Activated CD4-positive, alpha-beta memory T cell treated with anti-CD3 and anti-CD28 coated beads, Interleukin-2, amount 10 ng/mL, durations not matched to agents 7 days and 5 days (primary cell): ENCODE results near the gene TRIP11. TPM values are rescaled to one million over a fixed set of nuclear protein-coding genes. Genes with fewer than 3 reads are reported as not detected.

Experiments used
- CTCF ChIA-PET: fragments of 350-600 bp; sonication (Branson Sonifier 250); formaldehyde crosslinking; loops from one replicate; lab custom pipeline; 2021; ENCODE audit warnings: antibody characterized with exemption, inconsistent platforms; lab: Charles Lee
- POLR2A ChIA-PET: fragments of 350-600 bp; sonication (Branson Sonifier 250); formaldehyde crosslinking; loops from one replicate; lab custom pipeline; 2021; ENCODE audit warnings: antibody characterized with exemption; lab: Charles Lee
- DNase-seq: peaks from one replicate; pipeline ENCODE4 v3.0.0-alpha.2; 2020
- H3K27ac Mint-ChIP-seq: one replicate; pipeline ENCODE4 v1.8.0; 2021; ENCODE audit warnings: mild to moderate bottlenecking, mixed read lengths
- H3K27me3 Mint-ChIP-seq: one replicate; pipeline ENCODE4 v1.8.0; 2021; ENCODE audit warnings: mixed read lengths
- H3K36me3 Mint-ChIP-seq: one replicate; pipeline ENCODE4 v1.8.0; 2021; ENCODE audit warnings: low read depth, mixed read lengths
- H3K4me1 Mint-ChIP-seq: one replicate; pipeline ENCODE4 v1.8.0; 2021; ENCODE audit warnings: mixed read lengths
- H3K4me3 Mint-ChIP-seq: one replicate; pipeline ENCODE4 v1.8.0; 2021; ENCODE audit warnings: mild to moderate bottlenecking, mixed read lengths
- H3K9me3 Mint-ChIP-seq: one replicate; pipeline ENCODE4 v1.8.0; 2021; ENCODE audit warnings: mixed read lengths
- total RNA-seq, 2 experiments: library from RNA; stranded (reverse); gene quantifications; one replicate each; pipeline ENCODE4 v1.2.3, GENCODE V29; 2021

Gene TRIP11
- total RNA-seq, 2 experiments from 2014 or later, result 44.4 to 46.0 TPM

- DNase-seq, result no peak
- H3K27ac Mint-ChIP-seq, result no peak overlapping the region
- no peaks in the 10 kb centered on the region for H3K27me3 Mint-ChIP-seq
- peaks cover 36% of the 10 kb centered on the region for H3K4me1 Mint-ChIP-seq
- POLR2A ChIA-PET, result interaction anchor here (1.7 to 3.3 kb wide), 2 partner anchors 9 to 36 kb away, joined by 6 to 22 read pairs; partner anchors contain the start of gene TRIP11
- H3K4me3 Mint-ChIP-seq, result no peak overlapping the region
- CTCF ChIA-PET, result interaction anchor here (0.9 to 1.3 kb wide), 2 partner anchors 7 to 28 kb away, joined by 3 read pairs; no protein-coding TSS in a partner anchor
- peaks cover 51% of the 10 kb centered on the region for H3K36me3 Mint-ChIP-seq
- H3K9me3 Mint-ChIP-seq, result no peaks in the 10 kb centered on the region
These were observed 35.8 kb downstream of the TRIP11 start for GRCh38 chr14:92004062-92004461.

GRCh38 chr14:91998667-91999570 is 40.9 kb downstream of the TRIP11 start:
- no peaks in the 10 kb centered on the region for H3K27me3 Mint-ChIP-seq
- peaks cover 44% of the 10 kb centered on the region for H3K36me3 Mint-ChIP-seq
- peaks cover 47% of the 10 kb centered on the region for H3K4me1 Mint-ChIP-seq
- no peaks in the 10 kb centered on the region for H3K9me3 Mint-ChIP-seq
- H3K27ac Mint-ChIP-seq, result peak overlapping the region; percentile 50
- no peak overlapping the region for H3K4me3 Mint-ChIP-seq
- ChIA-PET CTCF (interaction anchor here (0.8 to 1.5 kb wide), 2 partner anchors 11 to 88 kb away, joined by 3 to 5 read pairs; no protein-coding TSS in a partner anchor), POLR2A (no interaction called here)
- no peak for DNase-seq

- ChIA-PET POLR2A (interaction anchor here (1.0 to 2.1 kb wide), 5 partner anchors 8 to 495 kb away, joined by 3 to 17 read pairs (median 5); partner anchors contain the start of genes TC2N and TRIP11), CTCF (interaction anchor here (0.8 to 2.1 kb wide), 45 partner anchors 7 to 570 kb away, joined by 3 to 16 read pairs (median 5); partner anchors contain the start of genes ATXN3, CPSF2, NDUFB1 and TC2N)
- Mint-ChIP-seq H3K9me3 (no peaks in the 10 kb centered on the region), H3K4me1 (peaks cover 38% of the 10 kb centered on the region), H3K27me3 (no peaks in the 10 kb centered on the region), H3K4me3 (no peak overlapping the region), H3K27ac (peak overlapping the region; percentile 58), H3K36me3 (peaks cover 43% of the 10 kb centered on the region)
- no peak for DNase-seq
These were observed 42.4 kb downstream of the TRIP11 start for GRCh38 chr14:91997492-91997891.

GRCh38 chr14:91996948-91997371 is 42.9 kb downstream of the TRIP11 start:
- no peak for DNase-seq
- Mint-ChIP-seq H3K27me3 (no peaks in the 10 kb centered on the region), H3K27ac (no peak overlapping the region), H3K4me1 (peaks cover 38% of the 10 kb centered on the region), H3K4me3 (no peak overlapping the region), H3K36me3 (peaks cover 48% of the 10 kb centered on the region), H3K9me3 (no peaks in the 10 kb centered on the region)
- POLR2A ChIA-PET, result interaction anchor here (1.0 to 2.1 kb wide), 6 partner anchors 9 to 495 kb away, joined by 3 to 17 read pairs (median 5); partner anchors contain the start of genes TC2N and TRIP11
- CTCF ChIA-PET, result interaction anchor here (0.6 to 2.1 kb wide), 51 partner anchors 8 to 570 kb away, joined by 3 to 16 read pairs (median 4); partner anchors contain the start of genes ATXN3, CPSF2, NDUFB1 and TC2N

GRCh38 chr14:91987192-91987591 is 52.7 kb downstream of the TRIP11 start:
- CTCF ChIA-PET, result interaction anchor here (1.0 kb wide), 1 partner anchor 9 kb away, joined by 3 read pairs; no protein-coding TSS in a partner anchor
- peaks cover 66% of the 10 kb centered on the region for H3K36me3 Mint-ChIP-seq

DNA sequence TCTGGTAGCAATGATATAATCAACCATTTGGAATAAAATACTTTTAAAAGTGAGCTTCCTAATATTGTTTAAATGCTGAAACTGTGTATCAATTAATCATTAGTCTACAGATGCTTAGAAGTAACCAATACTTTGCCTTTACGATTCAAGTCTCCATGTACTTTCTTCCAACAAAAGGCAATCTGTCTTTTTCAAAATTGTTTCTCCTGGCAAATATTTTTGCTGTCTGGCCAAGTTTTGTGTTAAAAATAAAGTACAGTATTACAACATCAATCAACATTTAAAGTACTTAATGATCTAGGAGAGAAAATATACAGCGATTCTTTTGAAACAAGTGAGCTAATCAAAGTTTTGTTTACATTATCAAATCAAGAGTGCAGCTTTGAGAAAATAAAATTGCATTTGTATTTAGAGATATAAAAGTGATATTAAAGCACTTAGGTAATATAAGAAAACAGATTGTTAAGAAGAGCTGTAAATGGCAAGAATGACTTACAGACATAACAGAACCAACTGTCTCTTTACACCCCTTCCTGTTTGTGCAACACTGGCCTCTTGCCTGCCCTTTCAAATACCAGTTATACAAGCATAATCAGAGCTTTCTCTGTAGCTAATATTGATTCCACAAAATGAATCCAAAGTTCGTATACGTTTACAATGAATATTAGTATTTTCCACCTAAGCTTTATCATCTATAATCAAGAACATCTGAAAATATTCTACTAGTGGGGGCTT is 54.2 kb downstream of the TRIP11 start:
- ChIA-PET CTCF (interaction anchor here (1.6 kb wide), 1 partner anchor 11 kb away, joined by 7 read pairs; no protein-coding TSS in a partner anchor), POLR2A (interaction anchor here (0.9 to 1.6 kb wide), 2 partner anchors 11 to 55 kb away, joined by 4 to 5 read pairs; no protein-coding TSS in a partner anchor)
- Mint-ChIP-seq H3K27me3 (no peaks in the 10 kb centered on the region), H3K9me3 (no peaks in the 10 kb centered on the region), H3K27ac (no peak overlapping the region), H3K4me1 (peaks cover 2% of the 10 kb centered on the region), H3K36me3 (peaks cover 63% of the 10 kb centered on the region), H3K4me3 (no peak overlapping the region)
- no peak for DNase-seq

More at GRCh38 chr14:91987192-91987591, 52.7 kb downstream of the TRIP11 start:
- DNase-seq, result no peak
- H3K27ac Mint-ChIP-seq, result no peak overlapping the region
- H3K27me3 Mint-ChIP-seq, result no peaks in the 10 kb centered on the region
- H3K4me1 Mint-ChIP-seq, result peaks cover 2% of the 10 kb centered on the region
- no peaks in the 10 kb centered on the region for H3K9me3 Mint-ChIP-seq
- H3K4me3 Mint-ChIP-seq, result no peak overlapping the region
- POLR2A ChIA-PET, result no interaction called here

DNA sequence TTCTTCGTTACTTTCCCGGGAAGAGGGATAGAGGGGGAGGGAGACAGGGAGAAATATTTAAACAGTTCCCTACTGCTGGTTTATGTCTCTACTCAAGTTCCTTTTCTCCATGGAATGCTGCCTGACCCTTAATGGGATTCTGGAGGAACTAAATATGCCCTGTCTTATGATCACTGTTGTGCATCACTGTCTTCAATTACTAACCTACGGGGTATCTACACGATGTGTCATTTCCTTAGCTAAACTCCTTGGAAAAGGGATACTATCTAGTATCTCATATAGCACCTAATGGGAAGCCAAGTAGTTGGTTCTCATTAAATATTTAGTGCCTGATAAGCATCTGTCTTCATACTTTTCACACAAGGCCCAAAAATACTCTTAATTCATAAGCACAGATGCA is 54.9 kb downstream of the TRIP11 start:
- Mint-ChIP-seq H3K27ac (no peak overlapping the region), H3K27me3 (no peaks in the 10 kb centered on the region), H3K4me1 (peaks cover 8% of the 10 kb centered on the region), H3K4me3 (no peak overlapping the region), H3K36me3 (peaks cover 65% of the 10 kb centered on the region), H3K9me3 (no peaks in the 10 kb centered on the region)
- CTCF ChIA-PET, result interaction anchor here (1.6 kb wide), 1 partner anchor 12 kb away, joined by 7 read pairs; no protein-coding TSS in a partner anchor
- POLR2A ChIA-PET, result interaction anchor here (1.6 kb wide), 1 partner anchor 12 kb away, joined by 5 read pairs; no protein-coding TSS in a partner anchor
- no peak for DNase-seq

DNA sequence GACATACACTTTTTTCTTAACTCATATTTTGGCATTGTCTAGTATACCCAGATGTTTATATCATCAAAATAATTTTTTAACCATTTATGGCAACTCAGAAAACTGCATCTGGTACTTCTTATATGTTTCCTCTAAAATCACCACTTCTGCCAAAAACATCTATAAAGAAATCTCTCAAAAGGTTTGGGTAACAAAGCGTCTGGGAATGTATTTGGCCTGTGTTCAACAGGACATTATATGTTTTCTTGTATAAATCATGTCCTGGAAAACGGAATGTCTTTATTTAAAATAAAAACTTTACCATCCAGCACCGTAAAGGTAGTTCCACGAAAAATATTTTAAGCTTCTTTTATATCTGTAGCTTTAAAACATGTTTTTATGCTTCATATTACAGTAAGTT is 56.3 kb downstream of the TRIP11 start:
- H3K27me3 Mint-ChIP-seq, result no peaks in the 10 kb centered on the region
- ChIA-PET POLR2A (no interaction called here), CTCF (interaction anchor here (1.0 kb wide), 1 partner anchor 14 kb away, joined by 4 read pairs; no protein-coding TSS in a partner anchor)
- H3K36me3 Mint-ChIP-seq, result peaks cover 56% of the 10 kb centered on the region
- H3K4me1 Mint-ChIP-seq, result peaks cover 17% of the 10 kb centered on the region
- no peak overlapping the region for H3K27ac Mint-ChIP-seq
- H3K9me3 Mint-ChIP-seq, result no peaks in the 10 kb centered on the region
- no peak overlapping the region for H3K4me3 Mint-ChIP-seq
- no peak for DNase-seq

DNA sequence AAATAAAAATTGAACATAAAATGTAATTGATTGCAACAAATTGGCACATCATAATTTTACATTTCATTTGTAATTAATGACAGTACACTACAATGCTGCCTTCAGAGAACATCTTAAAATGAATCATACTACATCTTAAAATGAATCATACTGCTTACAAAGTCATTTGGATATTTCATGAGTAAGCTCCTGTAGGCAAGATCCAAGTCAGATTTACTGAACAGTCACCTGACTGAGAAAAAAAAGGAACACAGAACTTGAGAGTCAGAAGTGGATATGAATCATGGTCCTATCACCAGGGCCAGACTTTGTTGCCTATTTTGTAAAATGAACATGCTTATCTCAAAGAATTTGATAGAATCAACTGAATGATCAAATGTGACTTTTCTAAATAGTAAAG is 59.7 kb downstream of the TRIP11 start:
- Mint-ChIP-seq H3K27me3 (no peaks in the 10 kb centered on the region), H3K36me3 (peaks cover 33% of the 10 kb centered on the region), H3K4me1 (peaks cover 36% of the 10 kb centered on the region), H3K27ac (peak overlapping the region; percentile 10), H3K9me3 (no peaks in the 10 kb centered on the region), H3K4me3 (no peak overlapping the region)
- DNase-seq, result no peak
- CTCF ChIA-PET, result interaction anchor here (0.5 to 1.8 kb wide), 2 partner anchors 17 to 67 kb away, joined by 3 to 14 read pairs; no protein-coding TSS in a partner anchor
- POLR2A ChIA-PET, result interaction anchor here (1.3 kb wide), 1 partner anchor 113 kb away, joined by 3 read pairs; the partner anchor contains the start of gene TC2N

- ChIA-PET POLR2A (interaction anchor here (1.3 kb wide), 1 partner anchor 62 kb away, joined by 3 read pairs; the partner anchor contains the start of gene TRIP11), CTCF (interaction anchor here (0.8 kb wide), 1 partner anchor 19 kb away, joined by 3 read pairs; no protein-coding TSS in a partner anchor)
- peaks cover 38% of the 10 kb centered on the region for H3K4me1 Mint-ChIP-seq
- H3K27ac Mint-ChIP-seq, result no peak overlapping the region
- H3K4me3 Mint-ChIP-seq, result no peak overlapping the region
- H3K27me3 Mint-ChIP-seq, result no peaks in the 10 kb centered on the region
- no peak for DNase-seq
- H3K9me3 Mint-ChIP-seq, result no peaks in the 10 kb centered on the region
- H3K36me3 Mint-ChIP-seq, result peaks cover 28% of the 10 kb centered on the region
These were observed 62.0 kb downstream of the TRIP11 start for GRCh38 chr14:91977884-91978283.

- no peak overlapping the region for H3K27ac Mint-ChIP-seq
- DNase-seq, result no peak
- no peak overlapping the region for H3K4me3 Mint-ChIP-seq
- ChIA-PET CTCF (interaction anchor here (0.6 to 2.5 kb wide), 6 partner anchors 17 to 576 kb away, joined by 3 to 8 read pairs (median 3); partner anchors contain the start of gene TRIP11), POLR2A (interaction anchor here (0.6 kb wide), 1 partner anchor 67 kb away, joined by 4 read pairs; no protein-coding TSS in a partner anchor)
- no peaks in the 10 kb centered on the region for H3K27me3 Mint-ChIP-seq
- peaks cover 38% of the 10 kb centered on the region for H3K4me1 Mint-ChIP-seq
- no peaks in the 10 kb centered on the region for H3K9me3 Mint-ChIP-seq
- H3K36me3 Mint-ChIP-seq, result peaks cover 31% of the 10 kb centered on the region
These were observed 64.1 kb downstream of the TRIP11 start for GRCh38 chr14:91975763-91976162.
